CD4-positive, alpha-beta T cell treated with Interleukin-4 for 1 hour (primary cell): ENCODE measurements around the gene DEUP1.
"Not testable (repeated sequence)": the region's sequence is repeated elsewhere in the genome, so short reads cannot be mapped to it uniquely, and the experiment has no call there.

ENCODE experiments used
- DNase-seq, 2 donors: peaks; one replicate each; pipeline ENCODE4 v3.0.0-alpha.2; 2020 to 2022

DEUP1 gene

GRCh38 chr11:93361435-93361834 is 30.9 kb downstream of the DEUP1 start:
- no peak for DNase-seq

- no peak for DNase-seq
Observed at GRCh38 chr11:93368022-93368421, 37.5 kb downstream of the DEUP1 start.

GRCh38 chr11:93370260-93370659 is 39.7 kb downstream of the DEUP1 start:
- no peak for DNase-seq

- DNase-seq, result no peak
Observed at GRCh38 chr11:93389737-93390136, 59.2 kb downstream of the DEUP1 start.

- DNase-seq, result no peak
Observed at GRCh38 chr11:93392867-93393266, 62.3 kb downstream of the DEUP1 start.

GRCh38 chr11:93393386-93393785 is 62.8 kb downstream of the DEUP1 start:
- DNase-seq, result no peak

GRCh38 chr11:93394488-93394887 is 63.9 kb downstream of the DEUP1 start:
- DNase-seq, result no peak

- no peak for DNase-seq
Observed at GRCh38 chr11:93396316-93396715, 65.8 kb downstream of the DEUP1 start.

GRCh38 chr11:93403930-93404329 is 73.4 kb downstream of the DEUP1 start:
- no peak for DNase-seq

GRCh38 chr11:93407777-93408401 is 77.3 kb downstream of the DEUP1 start:
- DNase-seq, result no peak

- DNase-seq, result no peak
Observed at GRCh38 chr11:93410441-93410840, 79.9 kb downstream of the DEUP1 start.

- no peak for DNase-seq
Observed at GRCh38 chr11:93411705-93412104, 81.2 kb downstream of the DEUP1 start.

- DNase-seq, result no peak
Observed at GRCh38 chr11:93432247-93432646, 101.7 kb downstream of the DEUP1 start.

- DNase-seq, result not testable (repeated sequence)
Observed at GRCh38 chr11:93443232-93443631, 112.7 kb downstream of the DEUP1 start.

- DNase-seq, result peak in 1 of 2 donors; percentile 2
Observed at GRCh38 chr11:93444617-93445073, 114.1 kb downstream of the DEUP1 start.

GRCh38 chr11:93458286-93458685 is 127.7 kb downstream of the DEUP1 start:
- DNase-seq, result no peak

- DNase-seq, result not testable (repeated sequence)
Observed at GRCh38 chr11:93463666-93464065, 133.1 kb downstream of the DEUP1 start.

- DNase-seq, result no peak
Observed at GRCh38 chr11:93464927-93465540, 134.5 kb downstream of the DEUP1 start.

GRCh38 chr11:93467054-93467453 is 136.5 kb downstream of the DEUP1 start:
- no peak for DNase-seq

- DNase-seq, result no peak
Observed at GRCh38 chr11:93468290-93468689, 137.7 kb downstream of the DEUP1 start.

- no peak for DNase-seq
Observed at GRCh38 chr11:93474123-93474522, 143.6 kb downstream of the DEUP1 start.

- DNase-seq, result no peak
Observed at GRCh38 chr11:93476796-93477195, 146.3 kb downstream of the DEUP1 start.

- no peak for DNase-seq
Observed at GRCh38 chr11:93477684-93478234, 147.2 kb downstream of the DEUP1 start.

- no peak for DNase-seq
Observed at GRCh38 chr11:93478841-93479240, 148.3 kb downstream of the DEUP1 start.

GRCh38 chr11:93480256-93480655 is 149.7 kb downstream of the DEUP1 start:
- DNase-seq, result no peak
